Right lobe of liver (tissue), 4 donors: ENCODE results near the gene RFX4.

Source experiments
- CTCF ChIP-seq, 4 donors: fragments of 200-600 bp in 3 of 4; fragments of 450-650 bp in 1 of 4; IDR thresholded peaks; one replicate each; pipeline versions ENCODE4 v1.5.1 to v1.8.0; 2016 to 2022; ENCODE audit warnings: antibody characterized with exemption in 4 of 4, mild to moderate bottlenecking in 2 of 4
- POLR2A ChIP-seq: fragments of 450-650 bp; IDR thresholded peaks from one replicate; pipeline ENCODE4 v1.6.1; 2017; ENCODE audit warnings: antibody characterized with exemption, mild to moderate bottlenecking
- donor health status: DM: no; HTN: no; CAD: no.
- donor health status: DM: no; HTN: no; CAD: no.
- donor health status: DM: no; HTN: yes; CAD: no.

DNA sequence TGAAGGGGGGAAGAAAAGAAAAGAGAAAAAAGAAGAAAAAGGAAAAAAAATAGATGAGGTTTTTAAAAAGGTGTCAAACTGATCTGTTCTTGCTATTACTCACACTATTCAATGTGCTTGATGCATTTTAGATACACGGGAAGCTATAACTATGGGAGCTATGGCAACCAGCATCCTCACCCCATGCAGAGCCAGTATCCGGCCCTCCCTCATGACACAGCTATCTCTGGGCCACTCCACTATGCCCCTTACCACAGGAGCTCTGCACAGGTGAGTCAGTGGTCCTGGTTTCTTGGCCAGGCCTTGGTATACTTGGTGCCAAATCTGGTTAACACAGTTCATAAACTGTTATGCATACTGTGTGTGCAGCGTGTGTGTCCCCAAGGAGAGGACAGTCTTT lies 167.7 kb downstream of the RFX4 start:
- TF ChIP-seq POLR2A (no peak), CTCF (IDR thresholded peaks at IDR 0.05) (no peak)
